Neutrophil (primary cell): Measurements from ENCODE around the gene TMEM229B.

Experiments
- H3K27ac ChIP-seq: fragments of 200-600 bp; sonication (generic); 2 replicates; pipeline ENCODE4 v1.5.1; 2016; ENCODE audit warnings: mild to moderate bottlenecking, moderate library complexity
- H3K27me3 ChIP-seq: fragments of 200-600 bp; sonication (generic); 2 replicates; pipeline ENCODE4 v1.6.0; 2016; ENCODE audit warnings: mild to moderate bottlenecking
- H3K36me3 ChIP-seq: fragments of 200-600 bp; sonication (generic); 2 replicates; pipeline ENCODE4 v1.5.1; 2017
- H3K4me1 ChIP-seq, 2 experiments: fragments of 200-600 bp in 1 of 2; sonication (generic) in 1 of 2; 1 replicate in 1 of 2; 2 replicates in 1 of 2; pipeline versions ENCODE4 v1.5.1 to v1.6.1; 2013 to 2016; ENCODE audit warnings: low read depth in 1 of 2, low read length in 1 of 2, mild to moderate bottlenecking in 1 of 2, moderate library complexity in 1 of 2; ENCODE audit not compliant: control insufficient read depth in 1 of 2, insufficient read depth in 1 of 2
- H3K4me3 ChIP-seq, 2 experiments: fragments of 200-600 bp in 1 of 2; sonication (generic) in 1 of 2; 1 replicate in 1 of 2; 2 replicates in 1 of 2; pipeline ENCODE4 v1.5.1; 2013 to 2016; ENCODE audit warnings: low read depth in 1 of 2, low read length in 1 of 2, mild to moderate bottlenecking in 1 of 2, moderate library complexity in 1 of 2
- H3K9me3 ChIP-seq: fragments of 200-600 bp; sonication (generic); 2 replicates; pipeline ENCODE4 v1.5.1; 2016
- TF ChIP-seq, protein P1 (sequence below): fragments of 200-600 bp; sonication (generic); IDR thresholded peaks from 2 replicates; pipeline ENCODE4 v1.5.1; 2016; ENCODE audit warnings: antibody characterized with exemption

Gene TMEM229B

DNA sequence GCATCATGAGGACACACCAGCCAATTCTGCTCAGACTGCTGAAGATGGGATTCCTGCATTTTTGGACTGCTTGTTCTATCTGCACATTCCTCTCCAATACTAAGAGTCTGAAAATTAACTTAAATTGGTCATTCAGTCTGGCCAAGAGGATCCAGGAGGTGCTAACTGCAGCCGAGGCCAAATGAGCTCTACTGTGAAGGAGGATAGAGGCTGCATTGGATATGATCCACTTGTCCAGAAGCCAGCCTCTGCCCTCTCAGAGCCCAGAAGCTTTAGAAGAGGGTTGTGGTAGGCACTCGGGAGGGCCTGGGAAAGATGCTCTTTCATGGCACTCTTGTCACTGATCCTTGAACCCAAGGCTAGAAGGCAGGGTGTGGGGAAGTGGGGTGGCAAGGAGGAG lies 39.4 kb downstream of the TMEM229B start:
- Histone ChIP-seq H3K27me3 (peaks cover 20% of the 10 kb centered on the region), H3K36me3 (no peaks in the 10 kb centered on the region), H3K9me3 (no peaks in the 10 kb centered on the region), H3K4me1 (no peaks in the 10 kb centered on the region), H3K27ac (no peak overlapping the region), H3K4me3 (no peak overlapping the region)
- TF ChIP-seq, protein P1, sequence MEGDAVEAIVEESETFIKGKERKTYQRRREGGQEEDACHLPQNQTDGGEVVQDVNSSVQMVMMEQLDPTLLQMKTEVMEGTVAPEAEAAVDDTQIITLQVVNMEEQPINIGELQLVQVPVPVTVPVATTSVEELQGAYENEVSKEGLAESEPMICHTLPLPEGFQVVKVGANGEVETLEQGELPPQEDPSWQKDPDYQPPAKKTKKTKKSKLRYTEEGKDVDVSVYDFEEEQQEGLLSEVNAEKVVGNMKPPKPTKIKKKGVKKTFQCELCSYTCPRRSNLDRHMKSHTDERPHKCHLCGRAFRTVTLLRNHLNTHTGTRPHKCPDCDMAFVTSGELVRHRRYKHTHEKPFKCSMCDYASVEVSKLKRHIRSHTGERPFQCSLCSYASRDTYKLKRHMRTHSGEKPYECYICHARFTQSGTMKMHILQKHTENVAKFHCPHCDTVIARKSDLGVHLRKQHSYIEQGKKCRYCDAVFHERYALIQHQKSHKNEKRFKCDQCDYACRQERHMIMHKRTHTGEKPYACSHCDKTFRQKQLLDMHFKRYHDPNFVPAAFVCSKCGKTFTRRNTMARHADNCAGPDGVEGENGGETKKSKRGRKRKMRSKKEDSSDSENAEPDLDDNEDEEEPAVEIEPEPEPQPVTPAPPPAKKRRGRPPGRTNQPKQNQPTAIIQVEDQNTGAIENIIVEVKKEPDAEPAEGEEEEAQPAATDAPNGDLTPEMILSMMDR: no peak

DNA sequence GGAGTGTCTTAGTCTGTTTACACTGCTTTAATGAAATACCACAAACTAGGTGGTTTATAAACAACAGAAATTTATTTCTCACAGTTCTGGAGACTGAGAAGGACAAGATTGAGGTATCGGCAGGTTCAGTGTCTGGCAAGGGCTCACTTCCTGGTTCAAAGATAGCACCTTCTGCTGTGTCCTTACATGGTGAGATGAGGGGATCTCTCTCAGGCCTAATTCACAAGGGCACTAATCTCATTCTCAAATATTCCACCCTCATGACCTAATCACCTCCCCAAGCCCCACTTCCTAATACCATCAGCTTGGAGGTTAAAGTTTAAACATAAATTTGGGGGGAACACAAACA lies 41.5 kb downstream of the TMEM229B start:
- TF ChIP-seq, protein P1: no peak
- Histone ChIP-seq H3K27me3 (peaks cover 24% of the 10 kb centered on the region), H3K27ac (no peak overlapping the region), H3K9me3 (no peaks in the 10 kb centered on the region), H3K4me3 (no peak overlapping the region), H3K4me1 (no peaks in the 10 kb centered on the region), H3K36me3 (no peaks in the 10 kb centered on the region)

DNA sequence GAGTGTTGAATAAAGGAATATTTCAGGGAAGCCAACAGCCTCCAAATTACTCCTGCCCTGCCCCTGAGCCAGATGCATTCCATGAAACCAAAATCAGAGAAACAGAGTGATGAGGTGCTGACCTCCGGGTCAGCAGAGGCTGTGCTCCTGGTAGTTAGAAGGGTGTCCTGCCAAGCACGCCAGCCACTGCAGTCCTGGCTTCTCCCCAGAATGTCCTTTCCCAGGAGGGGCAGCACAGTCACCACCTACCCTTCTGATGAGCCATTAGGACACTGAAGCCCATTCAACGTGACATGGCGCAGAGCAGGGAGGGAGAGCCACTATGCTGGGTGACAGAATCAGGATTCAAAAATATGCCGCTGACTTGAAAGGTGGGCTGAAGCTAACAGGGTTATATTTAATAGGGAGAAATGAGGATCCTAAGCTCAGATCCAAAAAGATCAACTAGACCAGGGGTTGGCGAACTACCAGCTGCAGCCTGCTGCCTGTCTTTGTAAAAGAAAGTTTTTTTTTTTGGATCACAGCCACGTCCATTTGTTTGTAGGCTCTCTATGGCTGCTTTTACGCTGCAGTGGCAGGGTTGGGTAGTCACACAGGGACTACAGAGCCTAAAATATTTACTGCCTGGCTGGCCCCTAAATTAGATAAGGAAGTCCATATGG lies 42.0 kb downstream of the TMEM229B start:
- Histone ChIP-seq H3K27me3 (peaks cover 24% of the 10 kb centered on the region), H3K4me1 (no peaks in the 10 kb centered on the region), H3K36me3 (no peaks in the 10 kb centered on the region), H3K27ac (no peak overlapping the region), H3K4me3 (no peak overlapping the region), H3K9me3 (no peaks in the 10 kb centered on the region)
- TF ChIP-seq, protein P1: no peak

DNA sequence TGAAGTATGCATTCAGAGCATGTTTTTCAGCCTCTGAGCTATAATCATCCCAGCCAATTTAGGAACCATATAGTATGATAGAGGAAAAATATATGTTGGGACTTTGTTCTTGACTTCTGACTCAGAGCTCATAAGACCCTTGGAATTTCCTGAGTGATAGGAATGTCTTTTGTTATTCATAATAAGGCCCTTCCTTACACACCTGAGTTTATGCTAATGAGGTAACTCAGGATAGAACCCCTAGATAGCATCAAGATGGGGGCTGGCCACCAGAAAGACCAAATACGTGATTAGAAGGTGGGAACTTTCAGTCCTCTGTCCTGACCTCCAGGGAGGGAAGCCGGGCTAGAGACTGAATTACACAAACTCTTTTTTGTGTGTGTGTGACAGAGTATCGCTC lies 44.1 kb downstream of the TMEM229B start:
- TF ChIP-seq, protein P1: no peak
- peaks cover 24% of the 10 kb centered on the region for H3K27me3 ChIP-seq
- no peak overlapping the region for H3K27ac ChIP-seq

DNA sequence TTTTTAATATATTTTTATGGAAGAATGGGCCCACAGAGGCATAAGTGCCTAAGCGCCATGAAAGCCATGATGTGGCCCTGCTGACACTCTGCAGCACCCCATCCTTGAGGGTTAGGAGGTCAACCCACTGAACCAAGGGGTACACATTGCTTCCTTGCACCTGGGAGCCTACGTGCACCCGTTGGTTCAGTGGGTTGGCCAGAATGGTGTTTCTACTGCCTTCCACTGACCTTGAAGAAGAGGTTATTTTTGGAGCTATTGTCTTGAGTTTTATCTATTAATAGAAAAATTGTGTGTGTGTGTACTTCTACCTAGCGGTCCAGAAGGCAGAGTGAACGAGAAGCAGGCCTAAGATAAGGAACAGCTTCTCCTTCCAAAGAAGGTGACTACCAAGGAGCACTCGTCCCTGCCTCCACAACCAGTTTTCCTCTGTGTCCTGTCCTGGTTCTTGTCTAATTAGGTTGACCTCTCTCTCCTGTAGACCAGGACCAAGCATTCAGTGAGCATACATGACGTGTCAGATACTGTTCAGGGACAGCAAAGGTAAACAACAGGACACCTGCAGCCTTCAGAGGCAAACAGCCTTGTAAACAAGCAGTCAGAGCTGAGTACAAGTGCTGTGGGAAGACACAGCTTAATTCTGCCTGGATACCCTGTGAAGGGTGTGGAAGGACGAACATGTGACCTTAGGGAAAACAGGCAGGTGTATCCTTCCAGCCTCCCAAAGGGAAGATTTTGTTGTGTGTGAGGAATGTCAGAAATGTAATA lies 46.2 kb downstream of the TMEM229B start:
- Histone ChIP-seq H3K27ac (no peak overlapping the region), H3K4me1 (no peaks in the 10 kb centered on the region), H3K27me3 (peaks cover 24% of the 10 kb centered on the region), H3K36me3 (no peaks in the 10 kb centered on the region), H3K4me3 (no peak overlapping the region), H3K9me3 (no peaks in the 10 kb centered on the region)
- TF ChIP-seq, protein P1: no peak

More for the DNA sequence above, 44.1 kb downstream of the TMEM229B start:
- Histone ChIP-seq H3K9me3 (no peaks in the 10 kb centered on the region), H3K36me3 (no peaks in the 10 kb centered on the region), H3K4me1 (no peaks in the 10 kb centered on the region), H3K4me3 (no peak overlapping the region)
